AG09319 (cell line): Measurements from ENCODE around the gene SPTB.

Source experiments
- DNase-seq: peaks from one replicate; pipeline ENCODE4 v3.0.0-alpha.2; 2010; ENCODE audit warnings: low read depth; ENCODE audit errors: extremely low read depth
- CTCF ChIP-seq: IDR thresholded peaks from 2 replicates; pipeline ENCODE4 v1.5.1; 2011; ENCODE audit warnings: low read depth, mild to moderate bottlenecking, inconsistent platforms, low read length, moderate library complexity

Gene SPTB

GRCh38 chr14:64758025-64758521 lies 121.6 kb downstream of the SPTB start:
- TF ChIP-seq CTCF = no peak
- DNase-seq = no peak

- TF ChIP-seq CTCF = no peak
- DNase-seq = no peak
Observed at GRCh38 chr14:64757601-64758000, 122.1 kb downstream of the SPTB start.

GRCh38 chr14:64756712-64757111 lies 123.0 kb downstream of the SPTB start:
- TF ChIP-seq CTCF = no peak
- no peak for DNase-seq

- TF ChIP-seq CTCF = no peak
- DNase-seq = no peak
Observed at GRCh38 chr14:64755781-64756221, 123.9 kb downstream of the SPTB start.

GRCh38 chr14:64754685-64755084 lies 125.0 kb downstream of the SPTB start:
- TF ChIP-seq CTCF = no peak
- no peak for DNase-seq

- no peak for TF ChIP-seq CTCF
Observed at GRCh38 chr14:64753999-64754398, 125.7 kb downstream of the SPTB start.

GRCh38 chr14:64753374-64753773 lies 126.3 kb downstream of the SPTB start:
- no peak for DNase-seq

More at GRCh38 chr14:64753999-64754398, 125.7 kb downstream of the SPTB start:
- DNase-seq = no peak

More at GRCh38 chr14:64753374-64753773, 126.3 kb downstream of the SPTB start:
- no peak for TF ChIP-seq CTCF
